C4-2B (cell line): ENCODE measurements around the gene SLC4A1.

Experiments
- CTCF ChIP-seq: fragments of 450-650 bp; conservative IDR thresholded peaks from 2 replicates; pipeline ENCODE4 v1.5.1; 2017; ENCODE audit warnings: mild to moderate bottlenecking
- ZFX ChIP-seq: fragments of 450-650 bp; IDR thresholded peaks from 2 replicates; pipeline ENCODE4 v1.6.1; 2017

GRCh38 chr17:44307387-44308186, 39.7 kb upstream of the SLC4A1 start:
- TF ChIP-seq CTCF (no peak), ZFX (no peak)
